IMR-90 (cell line): Measurements from ENCODE around the gene BRMS1.

Experiments used
- CHD1 ChIP-seq: IDR thresholded peaks from 2 replicates; pipeline ENCODE4 v1.6.1; 2012; ENCODE audit warnings: low read depth, low read length, improper control_type of control experiment
- CTCF ChIP-seq: conservative IDR thresholded peaks from 2 replicates; pipeline ENCODE4 v1.5.1; 2012; ENCODE audit warnings: mild to moderate bottlenecking, low read depth, low read length, improper control_type of control experiment
- MAZ ChIP-seq: IDR thresholded peaks from 2 replicates; pipeline ENCODE4 v1.6.1; 2012; ENCODE audit warnings: low read depth, mild to moderate bottlenecking, low read length, improper control_type of control experiment, moderate library complexity, borderline replicate concordance
- POLR2A ChIP-seq: IDR thresholded peaks from 2 replicates; pipeline ENCODE4 v1.6.1; 2012; ENCODE audit warnings: mild to moderate bottlenecking, low read depth, low read length
- RAD21 ChIP-seq: IDR thresholded peaks from 2 replicates; pipeline ENCODE4 v1.6.1; 2012; ENCODE audit warnings: low read length, improper control_type of control experiment

- TF ChIP-seq RAD21 (no peak), CTCF (no peak), CHD1 (no peak), MAZ (no peak), POLR2A (no peak)
Measured at GRCh38 chr11:66363187-66363601, 18.3 kb upstream of the BRMS1 start.
